Small intestine (tissue), 16 donors: ENCODE data around the gene PLS3. TPM values are rescaled to one million over a fixed set of nuclear protein-coding genes. Genes with fewer than 3 reads are reported as not detected.
A peak's percentile ranks its signal among the peaks of the same experiment; 100 is the strongest.

Experiments used
- DNase-seq, 2 donors: peaks; one replicate each; pipeline versions ENCODE4 v3.0.0 to v3.0.0-alpha.2; 2013
- FAIRE-seq: peaks from 2 replicates; lab custom pipeline; 2012; peaks lifted over from hg19 to GRCh38; lab: Jason Lieb, UNC
- H3K27ac ChIP-seq, 3 donors: one replicate each; pipeline ENCODE4 v1.5.1; 2013; ENCODE audit warnings: low read length in 2 of 3, mild to moderate bottlenecking in 2 of 3, control low read depth in 1 of 3, inconsistent platforms in 1 of 3, low read depth in 1 of 3, moderate library complexity in 1 of 3
- H3K27me3 ChIP-seq, 3 donors: one replicate each; pipeline ENCODE4 v1.6.1; 2013; ENCODE audit warnings: low read length in 3 of 3, inconsistent platforms in 1 of 3; ENCODE audit not compliant: control insufficient read depth in 3 of 3, insufficient read depth in 3 of 3
- H3K36me3 ChIP-seq, 3 donors: one replicate each; pipeline ENCODE4 v1.6.1; 2013; ENCODE audit warnings: low read length in 3 of 3, inconsistent platforms in 1 of 3, low read depth in 1 of 3, mild to moderate bottlenecking in 1 of 3, moderate library complexity in 1 of 3; ENCODE audit not compliant: control insufficient read depth in 3 of 3, insufficient read depth in 2 of 3
- H3K4me1 ChIP-seq, 3 donors: one replicate each; pipeline ENCODE4 v1.6.1; 2013; ENCODE audit warnings: low read length in 2 of 3, inconsistent platforms in 1 of 3, low read depth in 1 of 3, mild to moderate bottlenecking in 1 of 3, moderate library complexity in 1 of 3; ENCODE audit not compliant: control insufficient read depth in 3 of 3, insufficient read depth in 2 of 3
- H3K4me3 ChIP-seq, 3 donors: one replicate each; pipeline ENCODE4 v1.5.1; 2013; ENCODE audit warnings: low read length in 3 of 3, control low read depth in 1 of 3, inconsistent platforms in 1 of 3, low read depth in 1 of 3, mild to moderate bottlenecking in 1 of 3, moderate library complexity in 1 of 3
- H3K9me3 ChIP-seq, 2 donors: one replicate each; pipeline ENCODE4 v1.6.1; 2013; ENCODE audit warnings: low read depth in 1 of 2, low read length in 1 of 2; ENCODE audit not compliant: control insufficient read depth in 2 of 2, insufficient read depth in 1 of 2
- WGBS, 3 donors: extraction: QIAGEN DNeasy Blood & Tissue Kit; methylation state at CpG; one replicate each; pipeline ENCODE4 v1.1.7; 2013; 5-methylcytosine and 5-hydroxymethylcytosine counted together
- long read RNA-seq, 10 donors: transcript quantifications; one replicate each; lab custom pipeline, GENCODE V29; 2026
- polyA plus RNA-seq, 4 donors: library from polyadenylated mRNA; stranded (reverse) in 3 of 4; unstranded in 1 of 4; fragments of 200-250 nt in 3 of 4; fragments of 120-200 nt in 1 of 4; gene quantifications; one replicate each; pipeline versions ENCODE4 v1.2.1 to v1.2.3, GENCODE V29; 2013
- donor health status: healthy with polysubstance abuse.
- donor health status: control.
- donor health status: control.
- donor health status: Bipolar disorder and iron deficiency.
- donor health status: healthy.

Gene PLS3
- 10 to 100 TPM in 3 of 4 donors, 1 to 10 TPM in 1; 8.4 to 44.4 (median 25.6) TPM for polyA plus RNA-seq
- long read RNA-seq, donor 1, transcript PLS3-202 (16 exons, 3,280 nt), result major isoform, 22 of 42 reads
- long read RNA-seq, donor 1, partial matches to known transcripts, result 20 of 42 reads
- long read RNA-seq, donor 1, other reads (novel, unspliced or antisense), result 0 of 42 reads
- long read RNA-seq, donor 2, partial matches to known transcripts, result 0 of 3 reads
- long read RNA-seq, donor 2, other reads (novel, unspliced or antisense), result 0 of 3 reads
- long read RNA-seq, donor 3, partial matches to known transcripts, result 33 of 33 reads
- long read RNA-seq, donor 3, other reads (novel, unspliced or antisense), result 0 of 33 reads
- long read RNA-seq, donor 4, result 0 reads
- long read RNA-seq, donor 5, partial matches to known transcripts, result 0 of 1 reads
- long read RNA-seq, donor 5, other reads (novel, unspliced or antisense), result 0 of 1 reads
- long read RNA-seq, donor 6, partial matches to known transcripts, result 5 of 9 reads
- long read RNA-seq, donor 6, other reads (novel, unspliced or antisense), result 0 of 9 reads
- long read RNA-seq, donor 7, transcript PLS3-202 (16 exons, 3,280 nt), result major isoform, 15 of 22 reads
- long read RNA-seq, donor 7, partial matches to known transcripts, result 7 of 22 reads
- long read RNA-seq, donor 7, other reads (novel, unspliced or antisense), result 0 of 22 reads
- long read RNA-seq, donor 8, partial matches to known transcripts, result 0 of 1 reads
- long read RNA-seq, donor 8, other reads (novel, unspliced or antisense), result 0 of 1 reads
- long read RNA-seq, donor 9, partial matches to known transcripts, result 0 of 1 reads
- long read RNA-seq, donor 9, other reads (novel, unspliced or antisense), result 0 of 1 reads
- long read RNA-seq, donor 10, transcript PLS3-202 (16 exons, 3,280 nt), result major isoform, 26 of 56 reads
- long read RNA-seq, donor 10, partial matches to known transcripts, result 29 of 56 reads
- long read RNA-seq, donor 10, other reads (novel, unspliced or antisense), result 0 of 56 reads

DNA sequence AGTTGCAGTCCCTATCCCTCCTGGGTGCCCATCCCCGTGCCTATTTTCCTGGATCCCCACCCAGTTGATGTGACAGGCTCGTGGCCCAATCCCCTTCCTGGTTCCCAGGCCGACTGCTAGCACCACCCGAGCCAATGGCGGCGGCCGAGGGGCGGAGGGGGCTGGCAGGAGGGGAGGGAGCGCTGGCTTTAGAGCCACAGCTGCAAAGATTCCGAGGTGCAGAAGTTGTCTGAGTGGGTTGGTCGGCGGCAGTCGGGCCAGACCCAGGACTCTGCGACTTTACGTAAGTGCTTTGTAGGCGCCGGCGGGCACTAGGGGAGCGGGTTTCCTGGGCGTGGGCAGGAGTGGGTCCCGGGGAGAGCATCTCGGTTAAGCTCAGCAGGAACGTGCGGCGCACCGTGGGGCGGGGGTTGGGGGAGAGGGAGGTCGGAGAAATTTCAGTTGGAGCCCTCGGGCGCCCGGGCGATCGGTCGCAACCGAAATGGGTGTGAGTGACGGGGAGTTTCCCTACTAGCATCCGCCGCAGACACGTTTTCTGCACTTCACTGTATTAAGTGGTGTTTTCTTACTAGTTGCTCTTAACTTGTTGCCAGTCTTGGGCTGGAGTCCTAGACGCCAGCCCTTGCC lies at the start of gene PLS3:
Gene PLS3, plus strand, starts transcription at position 197 of the 627 bp plus-strand sequence. CDS start 49,077 bp downstream, outside the sequence.
- Histone ChIP-seq H3K36me3 (no peaks in the 10 kb centered on the region), H3K27ac (peak within 1 kb of the TSS; percentile 27 to 91 (median 88)), H3K4me3 (peak within 1 kb of the TSS; percentile 46 to 66 (median 53)), H3K4me1 (peaks cover 0 to 4% (median 0%) of the 10 kb centered on the region in 3 donors), H3K27me3 (no peaks in the 10 kb centered on the region), H3K9me3 (no peaks in the 10 kb centered on the region)
- DNase-seq, result peak; percentile 55 to 75
- FAIRE-seq, result no peak
- WGBS, 3 donors, result 1 to 5% (median 5%) methylated on average over 25 to 40 of the region's 40 CpGs

GRCh38 chrX:115518113-115518512 lies 42.9 kb upstream of the PLS3 start:
- Histone ChIP-seq H3K27ac (no peak overlapping the region), H3K27me3 (no peaks in the 10 kb centered on the region), H3K4me1 (no peaks in the 10 kb centered on the region), H3K9me3 (no peaks in the 10 kb centered on the region), H3K36me3 (no peaks in the 10 kb centered on the region), H3K4me3 (no peak overlapping the region)
- 63 to 70% (median 68%) methylated on average over 2 of the region's 2 CpGs for WGBS, 3 donors
- DNase-seq (no peak), FAIRE-seq (no peak)

GRCh38 chrX:115521741-115522140 lies 39.2 kb upstream of the PLS3 start:
- Histone ChIP-seq H3K4me1 (no peaks in the 10 kb centered on the region), H3K27me3 (no peaks in the 10 kb centered on the region), H3K27ac (no peak overlapping the region), H3K4me3 (no peak overlapping the region), H3K9me3 (no peaks in the 10 kb centered on the region), H3K36me3 (no peaks in the 10 kb centered on the region)
- no peak for DNase-seq
- no peak for FAIRE-seq
- 9 to 29% (median 17%) methylated on average over 1 of the region's 1 CpG for WGBS, 3 donors

GRCh38 chrX:115522952-115523351 lies 38.0 kb upstream of the PLS3 start:
- Histone ChIP-seq H3K9me3 (no peaks in the 10 kb centered on the region), H3K27ac (no peak overlapping the region), H3K4me1 (no peaks in the 10 kb centered on the region), H3K4me3 (no peak overlapping the region), H3K27me3 (no peaks in the 10 kb centered on the region), H3K36me3 (no peaks in the 10 kb centered on the region)
- no peak for FAIRE-seq
- DNase-seq, result no peak

DNA sequence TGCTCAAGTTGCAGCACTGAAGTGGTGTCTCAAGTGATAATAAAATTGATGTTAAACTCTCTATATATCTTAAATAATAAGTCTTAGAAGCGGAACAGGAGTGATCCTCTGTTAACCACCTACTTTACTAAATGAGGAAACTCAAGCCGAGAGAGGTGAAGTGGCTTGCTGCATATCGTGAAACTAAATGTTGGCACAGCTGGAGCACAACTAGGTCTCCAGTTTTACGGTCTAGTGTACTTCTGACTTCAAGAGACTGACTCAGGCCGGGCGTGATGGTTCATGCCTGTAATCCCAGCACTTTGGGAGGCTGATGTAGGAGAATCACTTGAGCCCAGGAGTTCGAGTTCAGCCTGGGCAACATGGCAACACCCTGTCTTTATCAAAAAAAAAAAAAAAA lies 35.5 kb upstream of the PLS3 start:
- no peak for DNase-seq
- Histone ChIP-seq H3K36me3 (no peaks in the 10 kb centered on the region), H3K4me1 (no peaks in the 10 kb centered on the region), H3K27ac (no peak overlapping the region), H3K27me3 (no peaks in the 10 kb centered on the region), H3K9me3 (no peaks in the 10 kb centered on the region), H3K4me3 (no peak overlapping the region)
- no peak for FAIRE-seq
- WGBS, 3 donors, result 71 to 92% (median 84%) methylated on average over 7 of the region's 7 CpGs

- no peaks in the 10 kb centered on the region for H3K4me1 ChIP-seq
- no peaks in the 10 kb centered on the region for H3K36me3 ChIP-seq
- no peak overlapping the region for H3K27ac ChIP-seq
- WGBS, 3 donors, result 80 to 84% (median 82%) methylated on average over 4 of the region's 4 CpGs
- FAIRE-seq (no peak), DNase-seq (no peak)
- H3K4me3 ChIP-seq, result no peak overlapping the region
- H3K27me3 ChIP-seq, result no peaks in the 10 kb centered on the region
- no peaks in the 10 kb centered on the region for H3K9me3 ChIP-seq
These were observed 29.1 kb upstream of the PLS3 start for GRCh38 chrX:115531818-115532403.

- no peaks in the 10 kb centered on the region for H3K9me3 ChIP-seq
- FAIRE-seq, result no peak
- no peaks in the 10 kb centered on the region for H3K27me3 ChIP-seq
- no peak overlapping the region for H3K4me3 ChIP-seq
- no peaks in the 10 kb centered on the region for H3K4me1 ChIP-seq
- no peak for DNase-seq
- H3K36me3 ChIP-seq, result no peaks in the 10 kb centered on the region
- WGBS, 3 donors, result 23 to 29% (median 23%) methylated on average over 1 of the region's 1 CpG
- no peak overlapping the region for H3K27ac ChIP-seq
These were observed 27.5 kb upstream of the PLS3 start for GRCh38 chrX:115533485-115533884.

DNA sequence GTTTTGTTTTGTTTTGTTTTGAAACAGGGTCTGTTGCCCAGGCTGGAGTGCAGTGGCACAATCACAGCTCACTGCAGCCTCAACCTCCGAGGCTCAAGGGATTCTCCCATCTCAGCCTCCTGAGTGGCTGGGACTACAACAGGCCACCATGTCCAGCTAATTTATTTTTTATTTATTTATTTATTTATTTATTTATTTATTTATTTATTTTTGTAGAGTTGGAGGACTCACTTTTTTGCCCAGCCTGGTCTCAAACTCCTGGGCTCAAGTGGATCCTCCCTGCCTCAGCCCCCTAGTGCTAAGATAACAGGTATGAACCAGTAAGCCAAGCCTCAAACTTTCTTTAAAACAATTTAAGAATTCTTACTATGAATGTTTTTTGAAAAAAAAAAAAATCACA lies 26.6 kb upstream of the PLS3 start:
- H3K27me3 ChIP-seq, result no peaks in the 10 kb centered on the region
- H3K4me1 ChIP-seq, result no peaks in the 10 kb centered on the region
- WGBS, 3 donors, result 74 to 100% (median 91%) methylated on average over 1 of the region's 1 CpG
- no peak overlapping the region for H3K4me3 ChIP-seq
- no peak overlapping the region for H3K27ac ChIP-seq
- FAIRE-seq (no peak), DNase-seq (no peak)
- no peaks in the 10 kb centered on the region for H3K36me3 ChIP-seq
- H3K9me3 ChIP-seq, result no peaks in the 10 kb centered on the region
